GM12864 (cell line): Measurements from ENCODE around the gene ALK.

Experiments
- DNase-seq: peaks from one replicate; pipeline ENCODE4 v3.0.0-alpha.2; 2011; ENCODE audit warnings: low read depth
- H3K4me3 ChIP-seq: 2 replicates; pipeline ENCODE4 v1.5.1; 2011; ENCODE audit warnings: mild to moderate bottlenecking, low read depth, low read length, control low read depth
- CTCF ChIP-seq: IDR thresholded peaks from 2 replicates; pipeline ENCODE4 v1.5.1; 2011; ENCODE audit warnings: low read depth, mild to moderate bottlenecking, moderate library complexity, low read length, control low read depth, inconsistent platforms; ENCODE audit errors: missing control alignments

The ALK gene

GRCh38 chr2:29495068-29495467 is 426.3 kb downstream of the ALK start:
- DNase-seq = no peak
- no peak overlapping the region for H3K4me3 ChIP-seq
- no peak for TF ChIP-seq CTCF

- H3K4me3 ChIP-seq = no peak overlapping the region
- DNase-seq = no peak
- TF ChIP-seq CTCF = no peak
These were observed 428.7 kb downstream of the ALK start for GRCh38 chr2:29492701-29493100.

GRCh38 chr2:29490045-29490444 is 431.3 kb downstream of the ALK start:
- no peak overlapping the region for H3K4me3 ChIP-seq
- TF ChIP-seq CTCF = no peak
- no peak for DNase-seq

GRCh38 chr2:29489568-29489967 is 431.8 kb downstream of the ALK start:
- no peak for TF ChIP-seq CTCF
- no peak for DNase-seq
- no peak overlapping the region for H3K4me3 ChIP-seq

- no peak overlapping the region for H3K4me3 ChIP-seq
- no peak for DNase-seq
- TF ChIP-seq CTCF = no peak
These were observed 433.3 kb downstream of the ALK start for GRCh38 chr2:29487967-29488555.

- no peak for DNase-seq
- no peak overlapping the region for H3K4me3 ChIP-seq
- TF ChIP-seq CTCF = no peak
These were observed 435.8 kb downstream of the ALK start for GRCh38 chr2:29485631-29486030.

- TF ChIP-seq CTCF = no peak
- H3K4me3 ChIP-seq = no peak overlapping the region
- DNase-seq = no peak
These were observed 436.3 kb downstream of the ALK start for GRCh38 chr2:29485117-29485516.
